Left ventricle myocardium inferior (tissue), 1 donor: Measurements from ENCODE around the gene DGKA. TPM values are rescaled to one million over a fixed set of nuclear protein-coding genes. Genes with fewer than 3 reads are reported as not detected.
"Not testable (repeated sequence)": the region's sequence is repeated elsewhere in the genome, so short reads cannot be mapped to it uniquely, and the experiment has no call there.

ENCODE experiments used
- DNase-seq: peaks from one replicate; pipeline ENCODE4 v3.0.0-alpha.2; 2020
- H3K27ac ChIP-seq: fragments of 200-600 bp; replicated peaks from 2 replicates; pipeline ENCODE4 v1.8.0; 2021
- H3K27me3 ChIP-seq: fragments of 200-600 bp; 2 replicates; pipeline ENCODE4 v1.8.0; 2021; ENCODE audit warnings: low read depth
- H3K36me3 ChIP-seq: fragments of 200-600 bp; 2 replicates; pipeline ENCODE4 v1.8.0; 2021
- H3K4me1 ChIP-seq: fragments of 200-600 bp; 2 replicates; pipeline ENCODE4 v1.8.0; 2021
- H3K4me3 ChIP-seq: fragments of 200-600 bp; 2 replicates; pipeline ENCODE4 v1.8.0; 2021; ENCODE audit warnings: mild to moderate bottlenecking, moderate library complexity
- H3K9me3 ChIP-seq: fragments of 200-600 bp; replicated peaks from 2 replicates; pipeline ENCODE4 v1.8.0; 2021
- intact Hi-C: fragments of 100-400 bp; cut with micrococcal nuclease; formaldehyde crosslinking; loops from one replicate; pipeline ENCODE4 v1.11.0; 2022
- total RNA-seq: library from RNA; stranded (reverse); fragmentation: NEBNext Ultra II Directional; extraction: Animal tissue kit (Norgen Biotek cat#: 25700); gene quantifications from one replicate; pipeline ENCODE4 v1.2.1, GENCODE V29; 2021
- TF ChIP-seq, protein P1 (sequence below): fragments of 200-600 bp; IDR thresholded peaks from 2 replicates; pipeline ENCODE4 v1.8.0; 2021; ENCODE audit warnings: antibody characterized with exemption, mild to moderate bottlenecking, borderline replicate concordance
- donor health status: DM: no; HTN: yes; CAD: no; lungs with severe emphysema.

The DGKA gene
- total RNA-seq, 1 donor from 2014 or later, result 6.5 TPM

DNA sequence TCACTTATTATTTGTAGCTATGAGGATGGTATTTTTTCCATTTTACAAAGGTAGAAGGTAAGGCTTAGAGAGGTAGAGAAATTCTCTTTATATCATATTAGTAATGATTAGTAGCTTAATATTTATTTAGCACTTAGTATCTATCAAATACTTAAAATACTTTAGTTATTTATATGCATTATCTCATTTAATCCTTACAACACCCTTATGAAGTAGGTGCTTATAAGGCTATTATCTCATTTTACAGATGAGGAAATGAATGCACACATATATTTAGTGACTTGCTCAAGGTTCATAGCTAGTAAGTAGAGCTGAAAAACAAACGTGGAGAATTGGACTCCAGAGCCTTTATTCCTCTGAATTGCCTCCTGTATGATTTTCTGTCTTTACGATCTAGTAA is 53.9 kb downstream of the DGKA start:
- Histone ChIP-seq H3K4me3 (no peak overlapping the region), H3K4me1 (peaks cover 34% of the 10 kb centered on the region), H3K27ac (no peak overlapping the region), H3K9me3 (no peaks in the 10 kb centered on the region), H3K27me3 (no peaks in the 10 kb centered on the region), H3K36me3 (peaks cover 77% of the 10 kb centered on the region)
- intact Hi-C loops, result no loop called here
- no peak for DNase-seq
- TF ChIP-seq, protein P1, sequence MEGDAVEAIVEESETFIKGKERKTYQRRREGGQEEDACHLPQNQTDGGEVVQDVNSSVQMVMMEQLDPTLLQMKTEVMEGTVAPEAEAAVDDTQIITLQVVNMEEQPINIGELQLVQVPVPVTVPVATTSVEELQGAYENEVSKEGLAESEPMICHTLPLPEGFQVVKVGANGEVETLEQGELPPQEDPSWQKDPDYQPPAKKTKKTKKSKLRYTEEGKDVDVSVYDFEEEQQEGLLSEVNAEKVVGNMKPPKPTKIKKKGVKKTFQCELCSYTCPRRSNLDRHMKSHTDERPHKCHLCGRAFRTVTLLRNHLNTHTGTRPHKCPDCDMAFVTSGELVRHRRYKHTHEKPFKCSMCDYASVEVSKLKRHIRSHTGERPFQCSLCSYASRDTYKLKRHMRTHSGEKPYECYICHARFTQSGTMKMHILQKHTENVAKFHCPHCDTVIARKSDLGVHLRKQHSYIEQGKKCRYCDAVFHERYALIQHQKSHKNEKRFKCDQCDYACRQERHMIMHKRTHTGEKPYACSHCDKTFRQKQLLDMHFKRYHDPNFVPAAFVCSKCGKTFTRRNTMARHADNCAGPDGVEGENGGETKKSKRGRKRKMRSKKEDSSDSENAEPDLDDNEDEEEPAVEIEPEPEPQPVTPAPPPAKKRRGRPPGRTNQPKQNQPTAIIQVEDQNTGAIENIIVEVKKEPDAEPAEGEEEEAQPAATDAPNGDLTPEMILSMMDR, result no peak

DNA sequence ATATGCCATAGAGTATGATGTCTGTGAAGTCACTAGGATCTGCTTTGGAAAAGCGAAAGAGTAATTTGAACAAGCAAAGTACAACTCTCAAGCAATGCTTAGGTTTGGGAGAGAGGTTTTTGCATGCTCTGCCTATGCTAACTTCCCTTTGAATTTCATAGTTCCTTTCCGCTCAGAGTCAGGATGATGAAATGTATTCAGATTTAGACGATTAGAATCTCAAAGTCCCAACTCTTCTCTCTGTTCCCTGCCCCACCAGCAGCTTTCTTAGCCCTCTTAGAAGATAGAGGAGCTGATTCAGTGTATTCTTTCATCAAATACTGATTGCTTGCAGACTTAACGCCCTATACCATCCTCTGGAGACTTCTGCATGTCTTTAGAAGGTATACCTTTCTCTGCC is 54.4 kb downstream of the DGKA start:
- Histone ChIP-seq H3K27ac (no peak overlapping the region), H3K4me3 (no peak overlapping the region), H3K27me3 (no peaks in the 10 kb centered on the region), H3K9me3 (no peaks in the 10 kb centered on the region), H3K4me1 (peaks cover 34% of the 10 kb centered on the region), H3K36me3 (peaks cover 81% of the 10 kb centered on the region)
- TF ChIP-seq, protein P1, result no peak
- DNase-seq, result no peak
- intact Hi-C loops, result no loop called here

DNA sequence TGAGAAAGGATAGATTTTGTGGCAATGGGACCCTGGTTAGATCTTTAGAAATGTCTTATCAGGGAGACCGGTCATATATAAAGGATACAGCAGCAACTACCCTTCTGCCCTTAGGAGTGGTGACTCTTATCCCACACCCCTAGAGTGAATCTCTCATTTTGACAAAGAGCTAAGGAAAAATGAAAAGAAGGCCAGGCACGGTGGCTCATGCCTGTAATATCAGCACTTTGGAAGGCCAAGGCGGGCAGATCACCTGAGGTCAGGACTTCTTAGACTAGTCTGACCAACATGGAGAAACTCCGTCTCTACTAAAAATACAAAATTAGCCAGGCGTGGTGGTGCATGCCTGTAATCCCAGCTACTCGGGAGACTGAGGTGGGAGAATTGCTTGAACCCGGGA is 55.0 kb downstream of the DGKA start:
- H3K27me3 ChIP-seq, DNase-seq, intact Hi-C loops, H3K27ac ChIP-seq, H3K4me3 ChIP-seq, H3K9me3 ChIP-seq: not testable (repeated sequence)
- Histone ChIP-seq H3K36me3 (peaks cover 81% of the 10 kb centered on the region), H3K4me1 (peaks cover 34% of the 10 kb centered on the region)

DNA sequence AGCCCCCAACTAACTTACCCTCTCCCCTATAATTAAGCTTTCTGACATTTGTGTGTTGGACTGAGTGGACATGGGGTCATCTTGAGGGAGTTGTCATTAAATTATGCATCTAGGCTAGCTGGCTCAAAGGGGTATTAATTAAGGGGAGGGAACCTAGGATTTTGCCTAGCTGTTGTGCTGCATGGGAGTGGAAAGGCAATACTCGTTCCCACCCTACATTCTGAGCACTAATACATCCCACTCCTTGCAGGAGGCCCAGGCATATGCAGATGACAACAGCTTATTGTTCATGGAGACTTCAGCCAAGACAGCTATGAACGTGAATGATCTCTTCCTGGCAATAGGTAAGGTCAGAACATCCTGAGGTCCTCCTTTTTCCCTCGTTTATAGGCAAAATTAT is 60.1 kb downstream of the DGKA start:
- intact Hi-C loops, result no loop called here

DNA sequence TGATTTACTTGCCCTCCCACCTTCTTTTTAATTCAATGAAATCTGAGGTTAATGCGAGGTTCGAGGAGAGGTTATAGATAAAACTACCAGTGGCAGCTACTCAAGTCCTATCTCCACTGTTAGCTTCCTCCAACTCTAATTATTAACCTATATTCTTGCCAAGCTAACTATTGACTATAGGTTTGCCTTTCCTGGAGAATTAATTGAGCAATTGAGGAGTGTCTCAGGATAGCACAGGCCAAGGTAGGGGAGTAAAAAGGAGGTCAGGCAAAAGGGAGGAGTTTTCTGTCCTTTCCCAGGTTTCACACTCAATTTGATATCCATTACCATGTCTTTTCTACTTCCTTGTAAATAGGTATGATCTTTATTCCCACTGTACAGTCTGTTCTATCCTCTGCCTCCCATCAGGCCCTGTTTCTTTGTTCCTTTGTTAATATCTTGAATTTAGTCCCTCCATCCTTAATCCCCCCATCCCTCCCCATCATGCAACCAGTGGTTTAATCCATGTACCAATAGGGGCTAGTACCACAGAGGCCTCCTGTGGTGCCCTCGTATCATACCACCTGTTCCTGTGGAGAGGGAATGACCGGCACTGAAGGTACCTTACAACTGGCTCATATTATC is 62.4 kb downstream of the DGKA start:
- Histone ChIP-seq H3K4me1 (peaks cover 11% of the 10 kb centered on the region), H3K27ac (peak overlapping the region; percentile 3), H3K9me3 (no peaks in the 10 kb centered on the region), H3K36me3 (peaks cover 69% of the 10 kb centered on the region), H3K4me3 (no peak overlapping the region), H3K27me3 (no peaks in the 10 kb centered on the region)
- TF ChIP-seq, protein P1, result no peak
- DNase-seq, result no peak
- intact Hi-C loops, result no loop called here

More for the DNA sequence above, 60.1 kb downstream of the DGKA start:
- Histone ChIP-seq H3K4me1 (no peaks in the 10 kb centered on the region), H3K4me3 (no peak overlapping the region), H3K27ac (no peak overlapping the region), H3K9me3 (no peaks in the 10 kb centered on the region), H3K36me3 (peaks cover 91% of the 10 kb centered on the region), H3K27me3 (no peaks in the 10 kb centered on the region)
- TF ChIP-seq, protein P1, result no peak
- DNase-seq, result no peak

DNA sequence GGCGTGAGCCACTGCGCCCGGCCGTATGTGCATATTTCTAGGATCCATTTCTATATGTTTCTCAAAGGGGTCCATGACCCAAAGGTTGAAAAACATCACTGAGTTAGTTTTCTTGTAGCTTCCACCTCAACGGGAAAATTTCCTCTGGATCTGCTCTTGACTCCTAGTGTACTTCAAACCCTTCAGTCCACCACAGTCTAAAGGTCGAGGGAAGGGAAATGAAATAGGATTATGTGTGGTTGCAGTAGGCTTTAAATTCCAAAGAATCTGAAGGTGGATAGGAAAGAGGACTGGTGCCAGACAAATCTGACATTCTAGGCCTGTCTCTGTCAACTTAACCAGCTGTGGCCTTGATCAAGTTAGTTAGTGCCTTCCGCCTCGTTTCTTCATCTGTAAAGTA is 64.4 kb downstream of the DGKA start:
- H3K9me3 ChIP-seq, result no peaks in the 10 kb centered on the region
- H3K27ac ChIP-seq, result no peak overlapping the region
- H3K4me1 ChIP-seq, result peaks cover 15% of the 10 kb centered on the region
- H3K4me3 ChIP-seq, result no peak overlapping the region
- no peak for DNase-seq
- TF ChIP-seq, protein P1, result no peak
- H3K36me3 ChIP-seq, result peaks cover 57% of the 10 kb centered on the region
- intact Hi-C loops, result no loop called here
- H3K27me3 ChIP-seq, result no peaks in the 10 kb centered on the region
